Thyroid gland (tissue), 4 donors: Measurements from ENCODE around the gene MRPL44. TPM values are rescaled to one million over a fixed set of nuclear protein-coding genes. Genes with fewer than 3 reads are reported as not detected.

Experiments used
- DNase-seq, 2 donors: peaks; one replicate each; pipeline ENCODE4 v3.0.0-alpha.2; 2019
- H3K27ac ChIP-seq, 3 donors: fragments of 200-600 bp; sonication (generic); 1 replicate in 2 of 3; 2 replicates in 1 of 3; pipeline ENCODE4 v1.5.1; 2016 to 2019; ENCODE audit warnings: mild to moderate bottlenecking in 1 of 3, moderate library complexity in 1 of 3
- H3K27me3 ChIP-seq: fragments of 200-600 bp; sonication (generic); one replicate; pipeline ENCODE4 v1.5.1; 2019
- H3K36me3 ChIP-seq, 2 donors: fragments of 200-600 bp; sonication (generic); one replicate each; pipeline ENCODE4 v1.5.1; 2016 to 2019
- H3K4me1 ChIP-seq, 2 donors: fragments of 200-600 bp; sonication (generic); one replicate each; pipeline ENCODE4 v1.5.1; 2017 to 2019
- H3K4me3 ChIP-seq, 3 donors: fragments of 200-600 bp; sonication (generic); replicated peaks in 1 of 3; 1 replicate in 2 of 3; 2 replicates in 1 of 3; pipeline ENCODE4 v1.5.1; 2016; ENCODE audit warnings: mild to moderate bottlenecking in 1 of 3
- H3K9me3 ChIP-seq: fragments of 200-600 bp; sonication (generic); one replicate; pipeline ENCODE4 v1.5.1; 2017
- CTCF ChIP-seq, 6 experiments: fragments of 200-600 bp in 3 of 6; fragments of 450-650 bp in 3 of 6; sonication (generic) in 3 of 6; IDR thresholded peaks; one replicate each; pipeline ENCODE4 v1.5.1; 2016 to 2019; ENCODE audit warnings: antibody characterized with exemption in 6 of 6, mild to moderate bottlenecking in 2 of 6, inconsistent platforms in 1 of 6, moderate library complexity in 1 of 6
- POLR2A ChIP-seq, 2 donors: fragments of 450-650 bp; IDR thresholded peaks; one replicate each; pipeline ENCODE4 v1.6.1; 2017; ENCODE audit warnings: antibody characterized with exemption in 2 of 2, mild to moderate bottlenecking in 2 of 2, moderate library complexity in 1 of 2
- WGBS, 2 donors: methylation state at CpG; one replicate each; pipeline ENCODE4 v1.1.5; 2017; 5-methylcytosine and 5-hydroxymethylcytosine counted together
- intact Hi-C: fragments of 100-400 bp; cut with DNase I; formaldehyde crosslinking; loops from one replicate; pipeline ENCODE4 v1.15.1; 2023
- total RNA-seq, 4 donors: library from RNA; depleted of rRNA; stranded (reverse); fragments of >200 nt; gene quantifications; one replicate each; pipeline ENCODE4 v1.2.3, GENCODE V29; 2016

The MRPL44 gene
- total RNA-seq, 4 donors from 2014 or later: 18.4 to 27.1 (median 25.3) TPM

- H3K4me1 ChIP-seq: no peaks in the 10 kb centered on the region
- no peak overlapping the region for H3K27ac ChIP-seq
- TF ChIP-seq CTCF (IDR thresholded peaks at IDR 0.05) (no peak), POLR2A (IDR thresholded peaks at IDR 0.05) (no peak)
- H3K36me3 ChIP-seq: no peaks in the 10 kb centered on the region
- no peaks in the 10 kb centered on the region for H3K9me3 ChIP-seq
- H3K4me3 ChIP-seq: no peak overlapping the region
- intact Hi-C loops: no loop called here
- no peak for DNase-seq
- WGBS, 2 donors: 91 to 93% methylated on average over 4 of the region's 4 CpGs
- H3K27me3 ChIP-seq: no peaks in the 10 kb centered on the region
Measured at GRCh38 chr2:223980803-223981202, 23.5 kb downstream of the MRPL44 start.

GRCh38 chr2:223981241-223981640 is 24.0 kb downstream of the MRPL44 start:
- intact Hi-C loops: no loop called here
- WGBS, 2 donors: 91 to 100% methylated on average over 1 of the region's 1 CpG
- no peak overlapping the region for H3K27ac ChIP-seq
- TF ChIP-seq POLR2A (IDR thresholded peaks at IDR 0.05): no peak
- TF ChIP-seq CTCF (IDR thresholded peaks at IDR 0.05): no peak
- no peaks in the 10 kb centered on the region for H3K9me3 ChIP-seq
- H3K4me3 ChIP-seq: no peak overlapping the region
- no peaks in the 10 kb centered on the region for H3K4me1 ChIP-seq
- no peak for DNase-seq
- H3K36me3 ChIP-seq: no peaks in the 10 kb centered on the region
- H3K27me3 ChIP-seq: no peaks in the 10 kb centered on the region

- no peaks in the 10 kb centered on the region for H3K27me3 ChIP-seq
- DNase-seq: peak; percentile 48 to 57
- intact Hi-C loops: no loop called here
- peaks cover 0 to 6% of the 10 kb centered on the region in 2 donors for H3K4me1 ChIP-seq
- no peaks in the 10 kb centered on the region for H3K9me3 ChIP-seq
- no peaks in the 10 kb centered on the region for H3K36me3 ChIP-seq
- WGBS, 2 donors: 82% methylated on average over 10 of the region's 10 CpGs
- no peak for TF ChIP-seq POLR2A (IDR thresholded peaks at IDR 0.05)
- peak in 2 of 6 experiments; percentile 24 to 31 for TF ChIP-seq CTCF (IDR thresholded peaks at IDR 0.05)
- no peak overlapping the region for H3K4me3 ChIP-seq
- no peak overlapping the region for H3K27ac ChIP-seq
Measured at GRCh38 chr2:223989206-223989855, 32.1 kb downstream of the MRPL44 start.

GRCh38 chr2:223989856-223990232 is 32.6 kb downstream of the MRPL44 start:
- Histone ChIP-seq H3K27ac (no peak overlapping the region), H3K9me3 (no peaks in the 10 kb centered on the region), H3K4me3 (no peak overlapping the region), H3K36me3 (no peaks in the 10 kb centered on the region), H3K4me1 (peaks cover 0 to 6% of the 10 kb centered on the region in 2 donors), H3K27me3 (no peaks in the 10 kb centered on the region)
- WGBS, 2 donors: 77 to 85% methylated on average over 3 of the region's 3 CpGs
- DNase-seq: no peak
- intact Hi-C loops: no loop called here
- no peak for TF ChIP-seq CTCF (IDR thresholded peaks at IDR 0.05)

- 25 to 56% methylated on average over 12 of the region's 12 CpGs for WGBS, 2 donors
- Histone ChIP-seq H3K4me1 (peaks cover 0 to 6% of the 10 kb centered on the region in 2 donors), H3K9me3 (no peaks in the 10 kb centered on the region), H3K36me3 (no peaks in the 10 kb centered on the region), H3K27ac (peak overlapping the region; percentile 53 to 69 (median 67)), H3K27me3 (no peaks in the 10 kb centered on the region), H3K4me3 (no peak overlapping the region)
- intact Hi-C loops: no loop called here
- peak; percentile 87 to 88 for DNase-seq
- TF ChIP-seq POLR2A (IDR thresholded peaks at IDR 0.05) (no peak), CTCF (IDR thresholded peaks at IDR 0.05) (no peak)
Measured at GRCh38 chr2:223991611-223992010, 34.3 kb downstream of the MRPL44 start.
